CD4-positive, alpha-beta T cell treated with Interleukin-4 for 1 hour (primary cell): Measurements from ENCODE around the gene GJB2.

Experiments used
- DNase-seq, 2 donors: peaks; one replicate each; pipeline ENCODE4 v3.0.0-alpha.2; 2020 to 2022

Gene GJB2

GRCh38 chr13:20141238-20142022, 51.3 kb downstream of the GJB2 start:
- DNase-seq = no peak

GRCh38 chr13:20140487-20140886, 52.3 kb downstream of the GJB2 start:
- no peak for DNase-seq

GRCh38 chr13:20137875-20138274, 54.9 kb downstream of the GJB2 start:
- no peak for DNase-seq
